Vagina (tissue), 2 donors: ENCODE data around the gene LRRC70.

Experiments used
- CTCF ChIP-seq, 3 experiments: fragments of 450-650 bp in 2 of 3; fragments of 200-600 bp in 1 of 3; sonication (generic) in 1 of 3; IDR thresholded peaks; one replicate each; pipeline ENCODE4 v1.5.1; 2017 to 2019; ENCODE audit warnings: antibody characterized with exemption in 3 of 3, mild to moderate bottlenecking in 2 of 3, moderate library complexity in 2 of 3
- POLR2A ChIP-seq, 2 donors: fragments of 450-650 bp; IDR thresholded peaks; one replicate each; pipeline ENCODE4 v1.6.1; 2017; ENCODE audit warnings: antibody characterized with exemption in 2 of 2, mild to moderate bottlenecking in 2 of 2, moderate library complexity in 2 of 2
- POLR2AphosphoS5 ChIP-seq, 2 donors: sonication (generic); formaldehyde crosslinking; IDR thresholded peaks; one replicate each; pipeline ENCODE4 v1.9.0; 2017; ENCODE audit warnings: antibody characterized with exemption in 2 of 2, mild to moderate bottlenecking in 2 of 2, low read depth in 1 of 2; ENCODE audit not compliant: insufficient read depth in 1 of 2

- TF ChIP-seq CTCF (IDR thresholded peaks at IDR 0.05): no peak
- no peak for TF ChIP-seq POLR2A (IDR thresholded peaks at IDR 0.05)
- no peak for TF ChIP-seq POLR2AphosphoS5 (IDR thresholded peaks at IDR 0.05; ENCODE audit: insufficient read depth in 1 of 2, low read depth in 1 of 2)
Observed at GRCh38 chr5:62585306-62585705, 6.7 kb downstream of the LRRC70 start.
